T-helper 22 cell (primary cell): Measurements from ENCODE around the gene USF3.

Experiments used
- DNase-seq: peaks from one replicate; pipeline ENCODE4 v3.0.0-alpha.2; 2020; ENCODE audit warnings: low read depth

Gene USF3

GRCh38 chr3:113606539-113607218 is 89.8 kb downstream of the USF3 start:
- DNase-seq: no peak

DNA sequence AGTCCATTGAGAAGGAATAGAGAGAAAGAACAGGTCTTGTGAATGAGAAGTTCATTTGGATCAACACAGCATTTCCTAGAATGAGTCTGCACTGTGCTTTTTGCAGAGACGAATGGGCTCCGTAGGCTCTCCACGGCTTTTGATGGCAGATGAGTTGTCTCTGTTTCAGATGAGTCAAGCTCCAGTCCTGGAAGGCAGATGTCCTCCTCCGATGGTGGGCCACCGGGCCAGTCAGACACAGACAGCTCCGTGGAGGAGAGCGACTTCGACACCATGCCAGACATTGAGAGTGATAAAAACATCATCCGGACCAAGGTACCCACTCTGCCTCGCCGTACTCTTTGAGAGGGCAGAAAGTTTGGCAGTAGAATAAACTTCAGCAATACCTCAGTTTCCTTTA is 93.6 kb downstream of the USF3 start:
- no peak for DNase-seq

GRCh38 chr3:113602256-113602655 is 94.2 kb downstream of the USF3 start:
- DNase-seq: no peak

DNA sequence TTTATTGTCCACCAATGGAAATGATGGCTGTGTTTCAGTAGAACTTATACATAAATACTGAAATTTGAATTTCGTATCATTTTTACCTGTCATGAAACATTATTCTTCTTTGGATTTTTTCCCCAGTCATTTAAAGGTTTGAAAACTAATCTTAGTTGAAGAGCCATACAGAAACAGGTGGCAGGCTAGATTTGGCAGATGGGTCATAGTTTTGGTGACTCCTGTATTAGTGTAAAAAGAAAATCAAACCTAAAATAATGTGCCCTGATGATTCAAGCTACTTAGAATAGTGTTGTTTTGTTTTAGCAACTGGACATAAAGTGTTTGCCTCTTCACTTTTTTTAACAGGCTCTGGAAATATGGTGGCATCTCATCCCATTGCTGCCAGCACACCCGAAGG is 95.2 kb downstream of the USF3 start:
- DNase-seq: no peak

GRCh38 chr3:113600418-113601182 is 95.8 kb downstream of the USF3 start:
- DNase-seq: no peak
